ENCODE results near the gene AKR7A3.
"Not testable (repeated sequence)": the region's sequence is repeated elsewhere in the genome, so short reads cannot be mapped to it uniquely, and the experiment has no call there.

Gene AKR7A3

GRCh38 chr1:19288324-19289241 is at the start of gene AKR7A3:
TSS of gene AKR7A3 (minus strand) at chr1:19288770. CDS start at chr1:19288709, 61 bp downstream.
- not testable (repeated sequence) for DNase-seq

GRCh38 chr1:19338323-19338762 is 49.8 kb upstream of the AKR7A3 start:
- DNase-seq = peak; percentile 36

GRCh38 chr1:19337289-19337688 is 48.7 kb upstream of the AKR7A3 start:
- no peak for DNase-seq

- DNase-seq = no peak
These were observed 48.0 kb upstream of the AKR7A3 start for GRCh38 chr1:19336543-19336942.

- no peak for DNase-seq
These were observed 45.2 kb upstream of the AKR7A3 start for GRCh38 chr1:19333587-19334354.

- no peak for DNase-seq
These were observed 44.3 kb upstream of the AKR7A3 start for GRCh38 chr1:19332832-19333231.

GRCh38 chr1:19331262-19331878 is 42.8 kb upstream of the AKR7A3 start:
- DNase-seq = no peak

GRCh38 chr1:19330449-19331135 is 42.0 kb upstream of the AKR7A3 start:
- no peak for DNase-seq

- DNase-seq = no peak
These were observed 41.0 kb upstream of the AKR7A3 start for GRCh38 chr1:19329611-19330010.

- no peak for DNase-seq
These were observed 40.6 kb upstream of the AKR7A3 start for GRCh38 chr1:19329188-19329587.

- DNase-seq = no peak
These were observed 39.9 kb upstream of the AKR7A3 start for GRCh38 chr1:19328486-19328885.

- DNase-seq = no peak
These were observed 39.2 kb upstream of the AKR7A3 start for GRCh38 chr1:19327736-19328135.

- no peak for DNase-seq
These were observed 38.7 kb upstream of the AKR7A3 start for GRCh38 chr1:19327301-19327700.

GRCh38 chr1:19326748-19327065 is 38.1 kb upstream of the AKR7A3 start:
- no peak for DNase-seq

GRCh38 chr1:19325958-19326747 is 37.6 kb upstream of the AKR7A3 start:
- DNase-seq = no peak

- DNase-seq = no peak
These were observed 36.9 kb upstream of the AKR7A3 start for GRCh38 chr1:19325368-19325957.

- no peak for DNase-seq
These were observed 36.1 kb upstream of the AKR7A3 start for GRCh38 chr1:19324665-19324990.

- no peak for DNase-seq
These were observed 35.6 kb upstream of the AKR7A3 start for GRCh38 chr1:19323987-19324664.

GRCh38 chr1:19322481-19322880 is 33.9 kb upstream of the AKR7A3 start:
- no peak for DNase-seq

GRCh38 chr1:19321071-19321470 is 32.5 kb upstream of the AKR7A3 start:
- no peak for DNase-seq

GRCh38 chr1:19319196-19319595 is 30.6 kb upstream of the AKR7A3 start:
- no peak for DNase-seq

Data from NCI-H1105 (cell line).